ENCODE data around the gene RNF207.

Gene RNF207

DNA sequence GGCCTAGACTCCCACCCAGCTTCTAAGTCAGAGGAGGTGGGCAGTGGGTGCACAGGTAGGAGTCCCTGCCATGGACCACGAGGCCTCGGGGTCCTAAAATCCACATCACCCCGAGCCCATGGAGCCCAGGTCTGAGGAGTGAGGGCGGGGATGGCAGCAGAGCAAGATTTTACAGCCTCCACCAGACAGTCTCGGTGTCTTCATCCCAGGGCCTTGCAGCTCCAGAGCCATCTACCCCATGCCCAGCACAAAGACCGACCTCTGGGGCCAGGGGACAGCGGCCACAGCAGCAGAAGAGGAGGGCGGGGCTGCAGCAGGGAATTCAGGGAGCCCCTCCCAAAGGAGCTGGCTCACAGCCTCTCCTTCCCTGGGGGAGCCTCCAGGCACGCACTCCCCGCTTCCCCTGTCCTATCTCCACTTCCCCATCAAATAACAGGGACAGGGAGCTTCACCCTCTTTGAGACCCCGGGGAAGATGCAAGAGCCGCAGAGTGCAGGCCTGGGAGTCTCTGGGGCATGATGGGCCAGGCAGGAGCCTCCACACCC lies 40.4 kb upstream of the RNF207 start:
- no peaks in the 10 kb centered on the region for H4K20me1 ChIP-seq (ENCODE audit: insufficient read depth, low read length)
- H3K9me3 ChIP-seq (replicated peaks; ENCODE audit: insufficient read depth, low read length) = no peaks in the 10 kb centered on the region
- H3K4me3 ChIP-seq (ENCODE audit: low read length) = no peak overlapping the region
- H3K4me2 ChIP-seq (ENCODE audit: low read depth, low read length) = no peak overlapping the region
- H3K27ac ChIP-seq (ENCODE audit: low read length) = no peak overlapping the region
- TF ChIP-seq, protein P1, sequence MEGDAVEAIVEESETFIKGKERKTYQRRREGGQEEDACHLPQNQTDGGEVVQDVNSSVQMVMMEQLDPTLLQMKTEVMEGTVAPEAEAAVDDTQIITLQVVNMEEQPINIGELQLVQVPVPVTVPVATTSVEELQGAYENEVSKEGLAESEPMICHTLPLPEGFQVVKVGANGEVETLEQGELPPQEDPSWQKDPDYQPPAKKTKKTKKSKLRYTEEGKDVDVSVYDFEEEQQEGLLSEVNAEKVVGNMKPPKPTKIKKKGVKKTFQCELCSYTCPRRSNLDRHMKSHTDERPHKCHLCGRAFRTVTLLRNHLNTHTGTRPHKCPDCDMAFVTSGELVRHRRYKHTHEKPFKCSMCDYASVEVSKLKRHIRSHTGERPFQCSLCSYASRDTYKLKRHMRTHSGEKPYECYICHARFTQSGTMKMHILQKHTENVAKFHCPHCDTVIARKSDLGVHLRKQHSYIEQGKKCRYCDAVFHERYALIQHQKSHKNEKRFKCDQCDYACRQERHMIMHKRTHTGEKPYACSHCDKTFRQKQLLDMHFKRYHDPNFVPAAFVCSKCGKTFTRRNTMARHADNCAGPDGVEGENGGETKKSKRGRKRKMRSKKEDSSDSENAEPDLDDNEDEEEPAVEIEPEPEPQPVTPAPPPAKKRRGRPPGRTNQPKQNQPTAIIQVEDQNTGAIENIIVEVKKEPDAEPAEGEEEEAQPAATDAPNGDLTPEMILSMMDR (IDR thresholded peaks at IDR 0.05; ENCODE audit: low read length) = no peak
- TF ChIP-seq EZH2phosphoT487 (IDR thresholded peaks at IDR 0.05; ENCODE audit: low read length) = no peak
- TF ChIP-seq EZH2 (optimal IDR thresholded peaks at IDR 0.05; ENCODE audit: low read depth, low read length) = no peak
- no peak for DNase-seq
- H2AFZ ChIP-seq (ENCODE audit: low read length) = no peak overlapping the region
- no peaks in the 10 kb centered on the region for H3K79me2 ChIP-seq (ENCODE audit: low read length)
- no peaks in the 10 kb centered on the region for H3F3A ChIP-seq (ENCODE audit: insufficient read depth, low read length)
- peaks cover 100% of the 10 kb centered on the region for H3K27me3 ChIP-seq (replicated peaks; ENCODE audit: insufficient read depth, low read length)
- no peaks in the 10 kb centered on the region for H3K4me1 ChIP-seq (ENCODE audit: low read length)
- no peaks in the 10 kb centered on the region for H3K9me2 ChIP-seq (replicated peaks; ENCODE audit: insufficient read depth, low read length)
- H3K9ac ChIP-seq (ENCODE audit: low read length) = no peak overlapping the region
- no peaks in the 10 kb centered on the region for H3K36me3 ChIP-seq (replicated peaks; ENCODE audit: insufficient read depth, low read length)

DNA sequence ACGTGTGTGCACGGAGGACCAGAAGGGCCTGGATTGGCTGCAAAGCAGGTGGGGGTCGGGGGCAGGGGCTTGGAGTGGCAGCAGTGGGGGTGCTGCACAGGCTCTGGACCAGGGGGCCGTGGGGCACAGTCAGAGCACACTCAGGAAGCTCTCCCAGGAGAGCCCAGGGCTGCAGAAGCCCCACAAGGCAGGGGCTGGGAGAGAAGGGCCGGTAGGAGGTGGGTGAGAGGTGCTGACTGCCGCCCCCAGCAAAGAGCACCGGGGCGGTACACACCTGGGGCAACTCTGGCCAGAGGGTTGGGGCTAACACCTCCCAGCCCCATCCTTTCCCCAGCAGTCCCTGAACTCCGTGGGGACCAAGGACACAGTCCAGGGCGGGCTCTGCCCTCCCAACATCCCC lies 39.7 kb upstream of the RNF207 start:
- no peak overlapping the region for H3K27ac ChIP-seq (ENCODE audit: low read length)
- H2AFZ ChIP-seq (ENCODE audit: low read length) = no peak overlapping the region
- H3K79me2 ChIP-seq (ENCODE audit: low read length) = no peaks in the 10 kb centered on the region
- no peaks in the 10 kb centered on the region for H3K9me3 ChIP-seq (replicated peaks; ENCODE audit: insufficient read depth, low read length)
- H3K4me2 ChIP-seq (ENCODE audit: low read depth, low read length) = no peak overlapping the region
- no peak overlapping the region for H3K4me3 ChIP-seq (ENCODE audit: low read length)
- H3K9ac ChIP-seq (ENCODE audit: low read length) = no peak overlapping the region
- H3K9me2 ChIP-seq (replicated peaks; ENCODE audit: insufficient read depth, low read length) = no peaks in the 10 kb centered on the region
- no peaks in the 10 kb centered on the region for H4K20me1 ChIP-seq (ENCODE audit: insufficient read depth, low read length)
- no peaks in the 10 kb centered on the region for H3K4me1 ChIP-seq (ENCODE audit: low read length)
- peaks cover 100% of the 10 kb centered on the region for H3K27me3 ChIP-seq (replicated peaks; ENCODE audit: insufficient read depth, low read length)
- no peak for TF ChIP-seq EZH2phosphoT487 (IDR thresholded peaks at IDR 0.05; ENCODE audit: low read length)
- TF ChIP-seq, protein P1 (IDR thresholded peaks at IDR 0.05; ENCODE audit: low read length) = no peak
- TF ChIP-seq EZH2 (optimal IDR thresholded peaks at IDR 0.05; ENCODE audit: low read depth, low read length) = no peak
- DNase-seq = no peak
- H3K36me3 ChIP-seq (replicated peaks; ENCODE audit: insufficient read depth, low read length) = no peaks in the 10 kb centered on the region
- no peaks in the 10 kb centered on the region for H3F3A ChIP-seq (ENCODE audit: insufficient read depth, low read length)

DNA sequence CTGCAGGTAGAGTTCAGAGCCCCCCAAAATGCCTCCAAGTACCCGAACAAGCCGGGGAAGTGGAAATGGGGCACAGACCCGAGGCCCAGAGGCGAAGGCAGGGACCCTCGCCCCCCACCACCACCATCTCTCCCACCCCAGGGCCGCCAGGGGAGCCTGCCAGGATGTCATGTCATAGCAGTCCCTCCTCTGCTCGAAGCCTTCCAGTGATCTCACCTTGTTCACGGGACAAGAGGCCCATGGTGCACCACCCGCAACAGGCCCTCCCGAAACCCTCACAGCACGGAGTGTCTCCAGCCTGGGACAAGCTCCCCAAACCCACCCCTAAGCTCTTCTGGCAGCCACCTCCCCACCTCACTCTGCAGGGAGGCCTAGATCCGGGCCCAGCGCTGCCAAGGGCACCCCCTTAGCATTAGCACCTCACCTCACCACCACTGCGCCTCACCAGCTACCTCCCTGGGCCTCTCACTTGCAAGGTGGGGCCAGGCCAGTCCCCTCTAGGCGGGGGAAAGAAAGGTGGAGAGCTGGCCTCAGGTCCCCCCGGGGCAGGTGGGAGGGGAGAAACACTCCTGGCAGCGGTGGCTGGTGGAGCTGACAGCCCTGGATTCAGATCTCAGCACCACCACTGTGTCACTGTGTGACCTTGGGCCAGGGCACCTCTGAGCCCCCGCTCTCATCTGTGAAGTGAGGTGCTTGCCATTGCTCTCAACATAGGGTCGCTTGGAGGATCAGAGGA lies 39.1 kb upstream of the RNF207 start:
- Histone ChIP-seq H3K9ac (ENCODE audit: low read length) (no peak overlapping the region), H3K27ac (ENCODE audit: low read length) (no peak overlapping the region), H2AFZ (ENCODE audit: low read length) (no peak overlapping the region), H3K4me3 (ENCODE audit: low read length) (no peak overlapping the region), H3K4me2 (ENCODE audit: low read depth, low read length) (no peak overlapping the region), H3K27me3 (replicated peaks; ENCODE audit: insufficient read depth, low read length) (peaks cover 99% of the 10 kb centered on the region), H3K9me2 (replicated peaks; ENCODE audit: insufficient read depth, low read length) (no peaks in the 10 kb centered on the region), H3K79me2 (ENCODE audit: low read length) (no peaks in the 10 kb centered on the region), H3F3A (ENCODE audit: insufficient read depth, low read length) (no peaks in the 10 kb centered on the region), H3K4me1 (ENCODE audit: low read length) (no peaks in the 10 kb centered on the region), H4K20me1 (ENCODE audit: insufficient read depth, low read length) (no peaks in the 10 kb centered on the region), H3K9me3 (replicated peaks; ENCODE audit: insufficient read depth, low read length) (no peaks in the 10 kb centered on the region), H3K36me3 (replicated peaks; ENCODE audit: insufficient read depth, low read length) (no peaks in the 10 kb centered on the region)
- DNase-seq = no peak
- TF ChIP-seq, protein P1 (IDR thresholded peaks at IDR 0.05; ENCODE audit: low read length) = no peak
- TF ChIP-seq EZH2 (optimal IDR thresholded peaks at IDR 0.05; ENCODE audit: low read depth, low read length) (no peak), EZH2phosphoT487 (IDR thresholded peaks at IDR 0.05; ENCODE audit: low read length) (no peak)
